HL-60 (cell line): ENCODE measurements around the gene WASL.

Experiments used
- DNase-seq, 2 experiments: peaks; one replicate each; pipeline ENCODE4 v3.0.0-alpha.2; 2010 to 2020; ENCODE audit warnings: low read depth in 1 of 2, low spot score in 1 of 2
- H3K27ac ChIP-seq: fragments of 250-450 bp; sonication (Bioruptor Pico); replicated peaks from 2 replicates; pipeline ENCODE4 v1.5.1; 2020; ENCODE audit warnings: mild to moderate bottlenecking, moderate library complexity
- H3K27me3 ChIP-seq: fragments of 250-450 bp; sonication (Bioruptor Pico); 2 replicates; pipeline ENCODE4 v1.5.1; 2021; ENCODE audit warnings: mild to moderate bottlenecking, moderate library complexity; ENCODE audit not compliant: insufficient read depth, poor library complexity, severe bottlenecking
- H3K4me3 ChIP-seq: replicated peaks from 2 replicates; pipeline ENCODE4 v1.5.1; 2011; ENCODE audit warnings: mild to moderate bottlenecking, control low read depth, low read length; ENCODE audit not compliant: insufficient read depth
- GABPA ChIP-seq: IDR thresholded peaks from 2 replicates; pipeline ENCODE4 v1.6.1; 2012; ENCODE audit warnings: low read depth
- POLR2AphosphoS5 ChIP-seq: IDR thresholded peaks from 2 replicates; pipeline ENCODE4 v1.6.1; 2012; ENCODE audit warnings: low read depth
- REST ChIP-seq: IDR thresholded peaks from 2 replicates; pipeline ENCODE4 v1.6.1; 2012; ENCODE audit warnings: low read depth; ENCODE audit not compliant: insufficient replicate concordance
- SPI1 ChIP-seq: IDR thresholded peaks from 2 replicates; pipeline ENCODE4 v1.6.1; 2012; ENCODE audit warnings: low read depth, mild to moderate bottlenecking, borderline replicate concordance
- TF ChIP-seq, protein P1 (sequence below): IDR thresholded peaks from one replicate; pipeline ENCODE4 v1.5.1; 2011; ENCODE audit warnings: low read length, control low read depth, inconsistent platforms; ENCODE audit not compliant: insufficient read depth

WASL gene

GRCh38 chr7:123748171-123748733 lies 551 bp downstream of the WASL start:
- H3K4me3 ChIP-seq = peak overlapping the region; percentile 84
- H3K27ac ChIP-seq = peak overlapping the region; percentile 97
- TF ChIP-seq REST (no peak), GABPA (no peak), POLR2AphosphoS5 (no peak), SPI1 (no peak)
- TF ChIP-seq, protein P1, sequence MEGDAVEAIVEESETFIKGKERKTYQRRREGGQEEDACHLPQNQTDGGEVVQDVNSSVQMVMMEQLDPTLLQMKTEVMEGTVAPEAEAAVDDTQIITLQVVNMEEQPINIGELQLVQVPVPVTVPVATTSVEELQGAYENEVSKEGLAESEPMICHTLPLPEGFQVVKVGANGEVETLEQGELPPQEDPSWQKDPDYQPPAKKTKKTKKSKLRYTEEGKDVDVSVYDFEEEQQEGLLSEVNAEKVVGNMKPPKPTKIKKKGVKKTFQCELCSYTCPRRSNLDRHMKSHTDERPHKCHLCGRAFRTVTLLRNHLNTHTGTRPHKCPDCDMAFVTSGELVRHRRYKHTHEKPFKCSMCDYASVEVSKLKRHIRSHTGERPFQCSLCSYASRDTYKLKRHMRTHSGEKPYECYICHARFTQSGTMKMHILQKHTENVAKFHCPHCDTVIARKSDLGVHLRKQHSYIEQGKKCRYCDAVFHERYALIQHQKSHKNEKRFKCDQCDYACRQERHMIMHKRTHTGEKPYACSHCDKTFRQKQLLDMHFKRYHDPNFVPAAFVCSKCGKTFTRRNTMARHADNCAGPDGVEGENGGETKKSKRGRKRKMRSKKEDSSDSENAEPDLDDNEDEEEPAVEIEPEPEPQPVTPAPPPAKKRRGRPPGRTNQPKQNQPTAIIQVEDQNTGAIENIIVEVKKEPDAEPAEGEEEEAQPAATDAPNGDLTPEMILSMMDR = no peak
- H3K27me3 ChIP-seq = no peaks in the 10 kb centered on the region
- peak in 1 of 2 experiments; percentile 34 for DNase-seq

DNA sequence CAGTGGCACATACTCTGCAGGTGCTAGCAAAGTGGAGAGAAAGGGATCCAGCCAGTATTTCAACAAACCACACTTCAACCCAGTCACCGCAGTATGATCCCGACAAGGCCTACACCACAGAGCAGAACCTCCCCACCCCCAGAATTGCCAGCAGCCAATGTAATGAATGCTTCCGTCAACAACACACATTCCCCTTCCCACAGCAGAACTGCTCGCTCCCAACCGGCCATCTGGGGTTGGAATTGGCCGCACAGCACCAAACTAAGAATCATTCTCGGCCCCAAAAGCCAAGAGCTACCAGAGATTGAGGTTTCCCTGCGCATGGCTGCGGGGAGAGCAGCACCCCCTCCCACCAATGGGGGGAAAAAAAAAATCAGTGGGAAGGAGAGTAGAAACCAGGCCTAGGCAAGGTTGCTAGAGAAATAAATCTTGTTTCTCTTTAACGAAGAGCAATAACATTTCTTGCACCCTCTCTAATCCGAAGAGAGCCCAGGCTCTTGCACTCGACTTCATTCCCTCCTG lies 1.1 kb downstream of the WASL start:
- Histone ChIP-seq H3K27me3 (no peaks in the 10 kb centered on the region), H3K27ac (peak overlapping the region; percentile 97), H3K4me3 (peak overlapping the region; percentile 84)
- DNase-seq = peak; percentile 54 to 84
- TF ChIP-seq POLR2AphosphoS5 = 0 out of 2 replicates have a peak, but pooled peaks have one; percentile 37
- no peak for TF ChIP-seq REST
- TF ChIP-seq, protein P1 = no peak

GRCh38 chr7:123746931-123747488 lies 1.8 kb downstream of the WASL start:
- H3K4me3 ChIP-seq = peak overlapping the region; percentile 84

More at GRCh38 chr7:123746931-123747488, 1.8 kb downstream of the WASL start:
- Histone ChIP-seq H3K27ac (peak overlapping the region; percentile 97), H3K27me3 (no peaks in the 10 kb centered on the region)
- TF ChIP-seq, protein P1 = no peak
- no peak for TF ChIP-seq REST
- no peak for TF ChIP-seq SPI1
- no peak for TF ChIP-seq POLR2AphosphoS5
- no peak for TF ChIP-seq GABPA
- DNase-seq = no peak
